Upper lobe of right lung (tissue), 1 donor: ENCODE measurements around the gene MPV17L. TPM values are rescaled to one million over a fixed set of nuclear protein-coding genes. Genes with fewer than 3 reads are reported as not detected.
"Not testable (repeated sequence)": the region's sequence is repeated elsewhere in the genome, so short reads cannot be mapped to it uniquely, and the experiment has no call there.

Experiments used
- ATAC-seq: fragments of 200-7000 bp; cut with Tn5 transposase; one replicate; pipeline ENCODE4 v1.9.1; 2020; ENCODE audit warnings: mild to moderate bottlenecking, moderate library complexity
- DNase-seq: peaks from one replicate; pipeline ENCODE4 v3.0.0-alpha.2; 2020
- H3K27ac ChIP-seq: fragments of 200-600 bp; one replicate; pipeline ENCODE4 v1.8.0; 2022
- H3K27me3 ChIP-seq: fragments of 200-600 bp; one replicate; pipeline ENCODE4 v1.8.0; 2022; ENCODE audit warnings: mild to moderate bottlenecking
- H3K36me3 ChIP-seq: fragments of 200-600 bp; one replicate; pipeline ENCODE4 v1.8.0; 2022
- H3K4me1 ChIP-seq: fragments of 200-600 bp; one replicate; pipeline ENCODE4 v1.8.0; 2022
- H3K4me3 ChIP-seq: fragments of 200-600 bp; one replicate; pipeline ENCODE4 v1.8.0; 2022; ENCODE audit warnings: mild to moderate bottlenecking
- H3K9me3 ChIP-seq: fragments of 200-600 bp; one replicate; pipeline ENCODE4 v1.8.0; 2022
- intact Hi-C: fragments of 100-400 bp; cut with DNase I; formaldehyde crosslinking; loops from one replicate; pipeline ENCODE4 v1.11.0; 2022
- total RNA-seq: library from RNA; stranded (reverse); fragmentation: NEBNext Ultra II Directional; extraction: Animal tissue kit (Norgen Biotek cat#: 25700); gene quantifications from one replicate; pipeline ENCODE4 v1.2.1, GENCODE V29; 2021
- TF ChIP-seq, protein P1 (sequence below): fragments of 200-600 bp; IDR thresholded peaks from one replicate; pipeline ENCODE4 v1.8.0; 2022; ENCODE audit warnings: antibody characterized with exemption
- donor health status: DM: no; HTN: yes; CAD: no; lungs with severe emphysema.

The MPV17L gene
- total RNA-seq, 1 donor from 2014 or later = 1.6 TPM

- H3K27ac ChIP-seq = no peak overlapping the region
- intact Hi-C loops = no loop called here
These were observed 1.5 kb downstream of the MPV17L start for GRCh38 chr16:15396948-15397594.

DNA sequence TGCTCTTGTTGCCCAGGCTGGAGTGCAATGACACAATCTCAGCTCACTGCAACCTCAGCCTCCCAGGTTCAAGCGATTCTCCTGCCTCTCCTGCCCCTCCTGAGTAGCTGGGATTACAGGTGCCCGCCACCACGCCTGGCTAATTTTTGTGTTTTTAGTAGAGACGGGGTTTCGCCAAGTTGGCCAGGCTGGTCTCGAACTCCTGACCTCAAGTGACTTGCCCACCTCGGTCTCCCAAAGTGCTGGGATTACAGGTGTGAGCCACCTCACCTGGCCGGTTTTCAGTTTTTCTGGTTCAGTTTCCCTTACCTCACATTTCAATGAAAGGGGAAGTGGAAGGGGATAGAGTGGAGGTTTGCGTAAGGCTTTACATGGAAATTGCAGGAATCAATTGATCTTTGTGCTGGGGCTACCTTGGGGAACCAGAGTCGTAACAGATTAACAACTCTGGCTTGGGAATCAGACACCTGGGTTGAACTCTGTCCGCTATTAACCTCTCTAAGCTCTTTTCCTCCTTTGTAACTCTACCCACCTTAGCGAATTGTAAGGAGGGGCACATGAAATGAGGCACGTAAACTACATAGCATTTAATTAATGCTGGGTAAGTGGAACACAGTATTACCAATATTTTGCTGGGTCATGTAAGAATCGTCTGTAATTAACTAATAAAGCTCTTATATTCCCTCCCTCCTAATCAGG lies 3.2 kb downstream of the MPV17L start:
- no peak for ATAC-seq
- Histone ChIP-seq H3K4me1 (no peaks in the 10 kb centered on the region), H3K27me3 (no peaks in the 10 kb centered on the region), H3K4me3 (no peak overlapping the region), H3K27ac (no peak overlapping the region), H3K36me3 (no peaks in the 10 kb centered on the region), H3K9me3 (no peaks in the 10 kb centered on the region)
- no peak for DNase-seq
- intact Hi-C loops = no loop called here
- TF ChIP-seq, protein P1, sequence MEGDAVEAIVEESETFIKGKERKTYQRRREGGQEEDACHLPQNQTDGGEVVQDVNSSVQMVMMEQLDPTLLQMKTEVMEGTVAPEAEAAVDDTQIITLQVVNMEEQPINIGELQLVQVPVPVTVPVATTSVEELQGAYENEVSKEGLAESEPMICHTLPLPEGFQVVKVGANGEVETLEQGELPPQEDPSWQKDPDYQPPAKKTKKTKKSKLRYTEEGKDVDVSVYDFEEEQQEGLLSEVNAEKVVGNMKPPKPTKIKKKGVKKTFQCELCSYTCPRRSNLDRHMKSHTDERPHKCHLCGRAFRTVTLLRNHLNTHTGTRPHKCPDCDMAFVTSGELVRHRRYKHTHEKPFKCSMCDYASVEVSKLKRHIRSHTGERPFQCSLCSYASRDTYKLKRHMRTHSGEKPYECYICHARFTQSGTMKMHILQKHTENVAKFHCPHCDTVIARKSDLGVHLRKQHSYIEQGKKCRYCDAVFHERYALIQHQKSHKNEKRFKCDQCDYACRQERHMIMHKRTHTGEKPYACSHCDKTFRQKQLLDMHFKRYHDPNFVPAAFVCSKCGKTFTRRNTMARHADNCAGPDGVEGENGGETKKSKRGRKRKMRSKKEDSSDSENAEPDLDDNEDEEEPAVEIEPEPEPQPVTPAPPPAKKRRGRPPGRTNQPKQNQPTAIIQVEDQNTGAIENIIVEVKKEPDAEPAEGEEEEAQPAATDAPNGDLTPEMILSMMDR = no peak

More at GRCh38 chr16:15396948-15397594, 1.5 kb downstream of the MPV17L start:
- TF ChIP-seq, protein P1 = no peak
- H3K4me3 ChIP-seq = no peak overlapping the region
- no peaks in the 10 kb centered on the region for H3K27me3 ChIP-seq
- ATAC-seq (no peak), DNase-seq (no peak)
- no peaks in the 10 kb centered on the region for H3K9me3 ChIP-seq
- H3K36me3 ChIP-seq = no peaks in the 10 kb centered on the region
- no peaks in the 10 kb centered on the region for H3K4me1 ChIP-seq

DNA sequence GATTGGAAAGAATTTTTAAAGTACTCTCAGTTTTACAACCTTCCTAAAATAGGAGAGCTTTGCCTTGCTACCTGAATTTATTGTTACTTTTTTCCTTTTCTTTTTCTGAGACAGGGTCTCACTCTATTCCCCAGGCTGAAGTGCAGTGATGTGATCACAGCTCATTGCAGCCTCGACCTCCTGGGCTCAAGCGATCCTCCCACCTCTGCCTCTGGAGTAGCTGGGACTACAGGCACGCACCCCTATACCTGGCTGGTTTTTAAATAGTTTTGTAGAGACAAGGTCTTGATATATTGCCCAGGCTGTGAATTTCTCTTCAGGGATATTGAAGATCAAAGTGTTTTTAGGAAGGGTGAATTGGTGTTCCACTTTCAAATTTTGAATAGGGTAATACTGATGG lies 3.8 kb downstream of the MPV17L start:
- H3K36me3 ChIP-seq = no peaks in the 10 kb centered on the region
- no peak overlapping the region for H3K4me3 ChIP-seq
- no peak overlapping the region for H3K27ac ChIP-seq
- TF ChIP-seq, protein P1 = no peak
- ATAC-seq (no peak), DNase-seq (no peak)
- H3K4me1 ChIP-seq = no peaks in the 10 kb centered on the region
- intact Hi-C loops = no loop called here
- H3K9me3 ChIP-seq = no peaks in the 10 kb centered on the region
- H3K27me3 ChIP-seq = no peaks in the 10 kb centered on the region

DNA sequence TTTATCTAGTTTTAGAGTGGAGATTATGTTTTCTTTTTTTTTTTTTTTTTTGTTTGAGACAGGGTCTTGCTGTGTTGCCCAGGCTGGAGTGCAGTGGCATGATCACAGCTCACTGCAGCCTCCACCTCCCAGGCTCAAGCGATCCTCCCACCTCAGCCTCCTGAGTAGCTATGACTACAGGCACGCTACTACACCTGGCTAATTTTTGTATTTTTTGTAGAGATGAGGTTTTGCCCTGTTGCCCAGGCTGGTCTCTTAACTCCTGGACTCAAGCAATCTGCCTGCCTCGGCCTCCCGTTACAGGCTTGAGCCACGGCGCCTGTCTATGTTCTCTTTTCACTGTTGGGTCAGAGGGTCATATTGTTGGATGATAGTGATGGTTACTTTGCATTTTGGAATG lies 4.8 kb downstream of the MPV17L start:
- H3K4me3 ChIP-seq, DNase-seq, intact Hi-C loops, H3K27ac ChIP-seq, H3K4me1 ChIP-seq, H3K9me3 ChIP-seq, H3K36me3 ChIP-seq, H3K27me3 ChIP-seq, ATAC-seq: not testable (repeated sequence)

- H3K4me3 ChIP-seq = no peak overlapping the region
- no peaks in the 10 kb centered on the region for H3K27me3 ChIP-seq
- no peak overlapping the region for H3K27ac ChIP-seq
- no peaks in the 10 kb centered on the region for H3K36me3 ChIP-seq
- intact Hi-C loops = no loop called here
- ATAC-seq = no peak
- TF ChIP-seq, protein P1 = no peak
- no peaks in the 10 kb centered on the region for H3K4me1 ChIP-seq
- H3K9me3 ChIP-seq = no peaks in the 10 kb centered on the region
- no peak for DNase-seq
These were observed 6.4 kb downstream of the MPV17L start for GRCh38 chr16:15401972-15402371.

DNA sequence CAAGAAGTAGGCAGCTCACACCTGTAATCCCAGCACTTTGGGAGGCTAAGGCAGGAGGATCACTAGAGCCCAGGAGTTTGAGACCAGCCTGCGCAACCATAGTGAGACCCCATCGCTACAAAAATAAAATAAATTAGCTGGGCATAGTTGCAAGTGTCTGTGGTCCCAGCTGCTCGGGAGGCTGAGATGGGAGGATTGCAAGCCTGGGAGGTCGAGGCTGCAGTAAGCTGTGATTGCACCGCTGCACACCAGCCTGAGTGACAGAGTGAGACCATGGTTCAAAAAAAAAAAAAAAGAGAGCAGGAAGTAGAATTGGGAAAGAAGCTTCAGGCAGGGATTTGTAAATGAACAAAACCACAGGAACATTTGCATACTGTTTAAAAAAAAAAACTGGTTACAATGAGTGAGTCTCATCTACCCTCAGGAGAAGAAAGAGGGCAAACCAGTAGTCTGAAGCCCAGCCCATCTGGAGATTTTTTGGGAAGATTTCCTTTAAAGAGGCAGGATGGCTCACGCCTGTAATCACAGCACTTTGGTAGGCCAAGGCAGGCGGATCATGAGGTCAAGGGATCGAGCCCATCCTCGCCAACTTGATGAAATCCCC lies 7.9 kb downstream of the MPV17L start:
- Histone ChIP-seq H3K27ac (no peak overlapping the region), H3K36me3 (no peaks in the 10 kb centered on the region), H3K27me3 (no peaks in the 10 kb centered on the region), H3K4me3 (no peak overlapping the region), H3K4me1 (no peaks in the 10 kb centered on the region), H3K9me3 (no peaks in the 10 kb centered on the region)
- intact Hi-C loops = no loop called here
- DNase-seq = no peak
- TF ChIP-seq, protein P1 = no peak
- ATAC-seq = peak; percentile 50

- not testable (repeated sequence) for DNase-seq, H3K27ac ChIP-seq
These were observed 8.5 kb downstream of the MPV17L start for GRCh38 chr16:15404091-15404490.

More at GRCh38 chr16:15404091-15404490, 8.5 kb downstream of the MPV17L start:
- H3K9me3 ChIP-seq, H3K4me1 ChIP-seq, intact Hi-C loops, H3K36me3 ChIP-seq, H3K4me3 ChIP-seq, H3K27me3 ChIP-seq: not testable (repeated sequence)
- peak; percentile 48 for ATAC-seq
